ENCODE measurements around the gene RASA4B.

GRCh38 chr7:102450242-102450641, 67.3 kb downstream of the RASA4B start:
- no peak for TF ChIP-seq POLR2A (IDR thresholded peaks at IDR 0.05; ENCODE audit: low read length)
- TF ChIP-seq GATA1 (IDR thresholded peaks at IDR 0.05; ENCODE audit: low read depth, low read length): no peak

Data from erythroblast (primary cell).